Stimulated activated CD4-positive, alpha-beta T cell treated with anti-CD3 and anti-CD28 coated beads, Interleukin-4, amount 100 ng/mL, for 1 hour (primary cell): ENCODE measurements around the gene PLEKHG5.
A peak's percentile ranks its signal among the peaks of the same experiment; 100 is the strongest.
"Not testable (repeated sequence)": the region's sequence is repeated elsewhere in the genome, so short reads cannot be mapped to it uniquely, and the experiment has no call there.

Experiments used
- DNase-seq: peaks from one replicate; pipeline ENCODE4 v3.0.0-alpha.2; 2020

The PLEKHG5 gene

DNA sequence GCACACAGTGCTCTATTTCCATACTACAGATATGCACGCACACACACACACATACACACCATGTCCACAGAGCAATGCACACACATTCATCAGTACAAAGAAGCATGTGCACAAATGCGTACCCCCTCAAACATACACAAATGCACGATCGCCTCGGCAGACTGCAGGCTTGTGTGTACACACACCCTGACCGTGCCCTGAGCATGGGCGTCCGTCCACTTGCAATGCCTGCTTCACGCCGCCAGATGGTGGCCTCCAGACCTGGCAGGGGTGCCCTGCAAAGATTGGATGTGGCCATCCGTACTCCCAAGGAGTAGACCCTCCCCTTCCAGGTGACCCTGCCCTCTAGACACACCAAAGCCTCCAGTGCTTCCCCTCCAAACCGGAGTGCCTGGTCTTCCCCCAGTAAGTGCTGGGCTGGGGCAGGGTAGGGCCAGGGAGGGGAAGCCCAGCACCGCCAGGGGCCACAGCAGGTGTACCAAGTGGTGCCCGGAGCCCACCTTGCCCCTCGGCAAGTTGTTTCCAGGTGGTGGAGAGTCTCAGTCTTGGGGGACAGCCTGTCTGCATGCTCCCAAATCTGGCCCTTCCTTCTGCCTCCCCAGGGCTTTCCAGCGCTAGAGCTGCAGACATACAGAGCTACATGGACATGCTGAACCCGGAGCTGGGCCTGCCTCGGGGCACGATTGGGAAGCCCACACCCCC is 46.3 kb downstream of the PLEKHG5 start:
- peak; percentile 45 for DNase-seq

DNA sequence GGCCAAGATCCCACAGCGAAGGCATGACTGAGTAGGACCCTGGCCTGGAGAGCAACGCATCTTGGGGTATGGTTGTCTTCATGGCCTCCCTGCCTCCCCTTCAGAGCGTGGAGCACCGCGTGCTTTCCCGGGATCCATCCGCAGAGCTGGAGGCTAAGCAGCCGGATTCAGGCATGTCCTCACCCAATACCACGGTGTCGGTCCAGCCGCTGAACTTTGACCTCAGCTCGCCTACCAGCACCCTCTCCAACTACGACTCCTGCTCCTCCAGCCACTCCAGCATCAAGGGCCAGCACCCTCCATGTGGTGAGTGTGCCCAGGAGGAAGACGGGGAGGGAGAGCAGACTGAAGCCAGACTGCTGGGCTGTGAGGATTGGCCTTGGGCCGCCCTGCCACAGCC is 47.1 kb downstream of the PLEKHG5 start:
- no peak for DNase-seq

DNA sequence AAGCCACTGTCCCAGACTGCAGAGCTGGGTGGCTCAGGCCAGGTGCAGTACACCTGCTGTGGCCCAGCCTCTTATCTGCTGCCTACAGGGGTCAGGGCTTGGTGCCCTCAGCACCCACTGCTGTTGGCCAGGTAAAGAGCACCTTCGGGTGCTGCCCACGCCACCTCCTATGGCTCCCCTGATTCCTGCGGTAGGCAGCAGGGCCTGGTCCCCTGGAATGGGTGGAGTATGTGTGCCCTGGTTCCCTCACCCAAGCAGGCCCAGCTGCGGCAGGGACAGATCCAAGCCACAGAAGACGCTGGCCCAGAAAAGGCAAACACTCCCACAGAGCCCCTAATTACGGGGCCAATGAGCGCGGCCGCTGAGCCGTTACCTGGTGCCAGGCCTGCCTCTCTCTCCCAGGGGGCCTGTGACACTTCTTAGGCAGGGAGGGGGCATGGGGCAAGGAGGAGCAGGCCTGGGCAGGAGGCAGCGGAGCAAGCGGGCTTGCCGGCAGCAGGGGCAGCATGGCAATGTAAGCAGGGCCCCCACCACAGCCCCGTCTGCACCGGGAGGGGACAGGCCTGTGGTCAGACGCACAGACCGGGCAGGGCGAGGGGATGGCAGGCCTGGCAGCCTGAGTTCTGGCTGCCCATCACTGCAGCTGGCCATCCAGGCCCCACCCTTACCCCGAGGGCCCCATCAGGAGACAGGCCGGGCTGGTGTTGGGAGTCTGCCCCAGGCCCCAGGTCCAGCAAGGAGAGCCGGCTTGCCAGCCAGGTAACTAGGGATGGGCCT is 47.9 kb downstream of the PLEKHG5 start:
- DNase-seq = no peak

DNA sequence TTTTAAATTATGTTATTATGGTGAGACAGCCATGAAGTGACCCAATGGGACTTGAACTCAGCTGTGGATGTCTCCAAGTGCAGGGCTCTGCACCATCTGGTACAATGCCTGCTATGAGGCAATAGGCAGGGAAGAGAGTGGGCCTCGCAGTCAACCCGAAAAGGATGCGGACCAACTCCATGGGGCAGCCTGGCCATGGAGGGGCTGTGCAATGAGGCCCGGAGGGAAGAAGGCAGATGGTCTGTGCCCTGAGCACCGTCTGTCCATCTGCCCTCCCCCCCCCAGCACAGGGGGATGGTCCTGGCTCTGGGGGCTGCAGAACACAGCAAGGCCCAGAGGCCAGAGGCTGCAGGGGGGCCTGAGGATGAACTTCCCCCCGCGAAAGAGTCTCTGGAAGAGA is 49.9 kb downstream of the PLEKHG5 start:
- DNase-seq = no peak

DNA sequence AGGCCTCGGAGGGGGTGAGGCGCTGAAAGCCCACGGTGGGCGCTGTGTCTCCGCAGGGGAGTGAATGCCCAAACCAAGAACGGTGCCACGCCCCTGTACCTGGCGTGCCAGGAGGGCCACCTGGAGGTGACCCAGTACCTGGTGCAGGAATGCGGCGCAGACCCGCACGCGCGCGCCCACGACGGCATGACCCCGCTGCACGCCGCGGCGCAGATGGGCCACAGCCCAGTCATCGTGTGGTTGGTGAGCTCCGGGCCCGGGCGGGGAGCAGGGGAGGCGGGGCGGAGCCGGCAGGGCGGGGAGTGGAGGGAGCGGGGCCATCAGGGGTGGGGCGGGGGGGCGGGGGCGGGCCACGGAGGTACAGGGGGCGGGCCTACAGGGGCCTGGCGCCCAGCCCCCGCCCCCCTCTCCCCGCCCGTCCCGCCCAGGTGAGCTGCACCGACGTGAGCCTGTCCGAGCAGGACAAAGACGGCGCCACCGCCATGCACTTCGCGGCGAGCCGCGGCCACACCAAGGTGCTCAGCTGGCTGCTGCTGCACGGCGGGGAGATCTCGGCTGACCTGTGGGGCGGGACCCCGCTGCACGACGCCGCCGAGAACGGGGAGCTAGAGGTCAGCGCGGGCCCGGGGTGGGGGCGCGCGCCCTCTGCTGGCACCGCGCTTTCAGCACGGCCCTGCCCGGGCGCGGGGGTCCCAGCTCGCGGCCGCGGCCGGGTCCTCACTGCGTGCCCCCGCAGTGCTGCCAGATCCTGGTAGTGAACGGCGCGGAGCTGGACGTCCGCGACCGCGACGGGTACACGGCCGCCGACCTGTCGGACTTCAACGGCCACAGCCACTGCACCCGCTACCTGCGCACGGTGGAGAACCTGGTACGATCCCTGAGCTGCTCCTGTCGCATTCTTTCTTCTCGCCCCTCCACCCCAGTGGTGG is 51.0 kb downstream of the PLEKHG5 start:
- peak; percentile 75 for DNase-seq

DNA sequence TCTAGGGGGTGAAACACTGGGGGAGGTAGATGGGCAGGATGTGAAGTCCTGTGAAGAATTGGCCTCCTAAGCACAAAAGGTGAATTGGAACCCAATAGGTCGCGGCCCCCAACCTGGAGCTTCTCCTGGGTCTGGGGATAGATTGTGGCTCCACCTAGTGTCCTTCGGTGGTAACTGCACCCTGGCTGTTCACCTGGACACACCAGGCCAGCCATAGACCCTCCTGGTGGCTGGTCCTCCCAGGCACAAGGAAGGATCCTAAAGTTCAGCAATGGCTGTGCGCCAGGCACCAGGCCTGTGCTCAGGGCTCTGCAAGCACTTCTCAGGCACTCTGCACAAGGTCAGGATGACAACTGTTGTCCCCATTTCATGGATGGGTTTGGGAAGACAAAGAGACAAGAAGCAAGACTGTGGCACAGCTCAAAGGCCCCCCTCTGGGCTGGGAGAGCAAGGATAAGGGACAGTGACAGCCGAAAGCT is 53.4 kb downstream of the PLEKHG5 start:
- peak; percentile 71 for DNase-seq

DNA sequence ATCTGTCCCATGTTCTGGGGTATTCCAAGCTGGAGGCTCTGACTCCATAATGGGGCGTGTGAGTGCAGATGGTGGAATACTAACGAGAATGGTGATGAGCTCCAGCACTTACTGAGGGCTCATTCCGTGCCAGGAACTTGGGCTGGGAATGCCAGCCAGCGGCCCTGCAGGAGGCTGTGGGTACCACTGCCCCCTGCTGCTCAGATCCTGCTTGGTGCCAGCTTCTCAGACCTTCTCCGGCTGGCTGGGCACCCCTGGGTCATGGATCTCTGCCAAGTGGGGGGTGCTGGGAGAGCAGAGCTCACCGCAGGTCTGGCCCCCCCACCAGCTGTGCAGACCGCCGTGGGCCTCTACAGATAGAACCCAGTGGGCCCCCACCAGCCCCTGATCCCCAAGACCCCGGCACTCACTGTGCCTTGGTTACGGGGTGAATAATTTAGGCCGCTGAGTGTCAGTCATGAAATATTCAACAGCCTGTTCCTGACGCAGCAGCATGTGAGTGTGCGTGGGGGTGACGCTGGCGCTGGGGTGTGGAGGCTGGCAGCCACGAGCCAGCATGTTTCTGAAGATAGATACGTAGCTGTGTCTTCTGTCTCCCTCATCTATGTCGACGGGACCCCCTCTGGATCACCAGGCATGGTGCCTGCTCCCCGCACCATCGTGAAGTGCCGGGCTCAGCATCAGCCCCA is 54.3 kb downstream of the PLEKHG5 start:
- DNase-seq = not testable (repeated sequence)

DNA sequence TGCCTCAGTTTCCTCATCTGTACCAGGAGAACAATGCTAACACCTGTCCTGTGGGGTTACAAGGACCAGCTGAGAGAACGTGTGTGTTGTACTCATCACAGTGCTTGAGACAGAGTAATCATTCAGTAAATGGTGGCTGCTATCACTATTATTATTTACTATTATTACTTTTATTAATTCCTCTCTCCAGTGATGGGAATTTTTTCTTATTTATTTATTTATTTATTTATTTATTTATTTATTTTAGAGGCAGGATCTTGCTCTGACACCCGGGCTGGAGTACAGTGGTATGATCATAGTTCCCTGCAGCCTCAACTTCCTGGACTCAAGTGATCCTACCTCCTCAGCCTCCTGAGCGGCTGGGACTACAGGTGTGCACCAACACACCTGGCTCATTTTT is 55.2 kb downstream of the PLEKHG5 start:
- not testable (repeated sequence) for DNase-seq

DNA sequence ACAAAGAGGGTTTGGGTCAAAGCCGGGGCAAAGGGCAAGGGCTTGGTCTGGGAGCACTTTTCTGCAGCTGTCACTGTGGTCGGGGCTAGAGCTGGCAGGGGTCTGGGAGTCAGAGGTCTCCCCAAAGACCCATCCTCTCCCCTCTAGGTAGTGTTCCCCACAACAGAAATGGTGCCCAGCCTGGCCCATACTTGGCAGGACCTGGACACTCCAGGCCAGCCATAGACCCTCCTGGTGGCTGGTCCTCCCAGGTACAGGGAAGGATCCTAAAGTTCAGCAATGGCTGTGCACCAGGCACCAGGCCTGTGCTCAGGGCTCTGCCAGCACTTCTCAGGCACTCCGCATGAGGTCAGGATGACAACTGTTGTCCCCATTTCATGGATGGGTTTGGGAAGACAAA is 55.9 kb downstream of the PLEKHG5 start:
- DNase-seq = no peak

DNA sequence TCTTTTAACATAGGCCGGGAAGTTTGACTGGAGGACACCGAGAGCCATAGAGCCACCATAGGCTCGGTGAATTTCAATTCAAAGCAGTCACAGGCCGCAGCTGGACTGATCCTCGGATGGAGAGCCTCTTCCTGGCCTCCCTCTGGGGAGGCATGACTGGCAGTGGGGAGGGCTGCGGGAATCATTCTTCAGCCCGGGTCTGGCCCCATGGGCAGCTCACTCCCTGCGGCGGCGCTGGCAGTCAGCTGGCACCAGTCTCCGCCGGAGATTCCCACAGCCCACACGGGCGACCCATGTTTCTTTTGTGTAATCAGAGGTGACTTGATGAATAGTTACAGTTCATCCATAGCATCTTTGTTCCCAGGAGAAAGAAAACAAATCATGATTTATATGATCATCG is 56.3 kb downstream of the PLEKHG5 start:
- no peak for DNase-seq

DNA sequence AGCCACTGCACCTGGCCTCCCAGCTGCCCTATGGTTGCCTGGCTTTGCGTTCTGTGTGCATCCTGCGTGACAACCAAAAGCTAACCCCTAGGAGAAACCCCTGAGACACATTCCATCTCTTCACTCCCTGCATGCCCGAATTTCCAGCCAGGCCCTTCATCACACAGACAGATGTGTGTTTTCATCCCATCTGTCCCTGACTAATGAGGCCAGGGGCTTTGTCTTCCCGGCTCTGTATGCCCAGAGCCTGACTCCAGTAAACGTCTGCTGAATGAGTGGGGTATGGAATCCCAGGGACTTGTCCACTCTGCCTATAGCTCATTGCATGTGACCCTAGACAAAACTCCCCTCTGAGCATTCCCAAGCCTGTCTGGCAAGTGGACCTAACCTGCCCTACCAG is 57.3 kb downstream of the PLEKHG5 start:
- DNase-seq = no peak

DNA sequence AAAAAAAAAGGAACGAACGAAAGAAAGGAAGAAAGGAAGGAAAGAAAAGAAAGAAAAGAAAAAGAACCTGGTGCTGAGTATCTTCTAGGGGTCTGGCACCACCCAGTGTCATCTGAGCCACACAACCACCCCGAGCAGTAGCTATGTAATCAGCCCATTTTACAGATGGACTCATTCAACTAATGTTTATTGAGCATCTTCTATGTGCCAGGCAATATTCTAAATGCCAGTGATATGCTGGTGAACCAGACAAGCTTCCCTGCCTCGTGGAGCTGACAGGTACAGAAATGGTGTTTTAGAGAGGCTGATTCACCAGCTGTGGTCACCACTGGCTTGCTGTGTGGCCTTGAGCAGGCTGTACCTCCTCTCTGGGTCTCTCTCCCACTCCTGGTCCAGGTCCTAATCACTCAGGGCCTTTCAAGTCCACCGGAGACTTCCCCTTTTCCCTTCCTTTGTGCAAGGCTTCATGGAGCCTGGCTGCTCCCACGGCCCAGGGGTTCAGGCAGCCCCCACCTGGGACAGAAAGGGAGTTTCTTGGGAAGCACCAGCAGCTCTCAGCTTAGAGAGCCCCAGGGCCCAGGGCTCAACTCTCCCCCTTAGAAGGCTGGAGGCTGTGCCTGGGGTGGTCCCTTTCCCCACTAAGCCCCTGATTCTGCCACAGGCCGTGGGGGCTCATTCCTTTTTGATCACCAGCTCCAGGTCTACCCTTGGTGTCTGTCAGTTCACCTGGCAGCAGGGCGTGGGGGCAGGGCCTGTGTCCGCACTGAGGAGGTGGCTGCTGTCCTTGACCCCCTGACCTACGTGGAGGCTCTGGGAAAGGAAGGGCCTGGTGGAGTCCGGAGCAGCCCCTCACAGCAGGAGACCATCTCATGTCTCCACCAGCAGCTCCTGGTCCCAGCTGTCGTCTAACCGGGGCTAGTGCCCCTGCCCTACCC is 59.6 kb downstream of the PLEKHG5 start:
- not testable (repeated sequence) for DNase-seq

DNA sequence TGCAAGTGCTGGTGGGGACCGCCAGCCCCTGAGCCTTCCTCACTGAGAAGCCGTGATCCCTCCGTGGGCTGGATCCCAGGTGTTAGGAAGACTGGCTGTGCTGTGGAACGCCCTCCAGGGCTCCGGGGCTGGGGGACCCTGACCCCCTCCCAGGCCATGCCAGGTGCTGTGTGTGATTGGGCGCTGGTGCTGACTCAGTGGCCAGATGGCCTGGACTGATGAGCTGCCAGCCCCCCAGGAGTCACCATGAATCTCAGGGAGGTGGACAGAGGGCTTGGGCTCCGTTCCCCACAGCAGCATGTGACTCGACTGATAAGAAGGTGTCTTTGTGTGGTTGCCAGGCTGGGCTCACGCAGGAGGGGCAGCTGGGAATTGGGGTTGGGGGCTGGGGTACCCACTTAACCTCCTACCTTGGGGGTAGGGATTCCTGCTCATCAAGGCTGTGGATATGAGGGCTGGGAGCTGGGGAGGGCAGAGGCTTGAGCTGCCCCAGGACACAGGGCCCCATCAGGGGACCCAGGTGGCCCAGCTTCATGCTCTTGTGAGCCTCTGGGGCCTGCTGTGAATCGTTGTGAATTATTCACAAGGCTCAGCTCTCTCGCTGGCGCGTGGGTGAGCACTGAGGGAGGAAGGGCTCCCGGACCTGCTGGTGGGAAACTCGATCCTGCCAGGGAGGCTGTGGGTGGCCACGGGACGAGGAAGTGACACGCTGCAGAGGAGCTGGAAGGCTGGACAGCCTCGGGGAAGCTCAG is 61.6 kb downstream of the PLEKHG5 start:
- DNase-seq = not testable (repeated sequence)

DNA sequence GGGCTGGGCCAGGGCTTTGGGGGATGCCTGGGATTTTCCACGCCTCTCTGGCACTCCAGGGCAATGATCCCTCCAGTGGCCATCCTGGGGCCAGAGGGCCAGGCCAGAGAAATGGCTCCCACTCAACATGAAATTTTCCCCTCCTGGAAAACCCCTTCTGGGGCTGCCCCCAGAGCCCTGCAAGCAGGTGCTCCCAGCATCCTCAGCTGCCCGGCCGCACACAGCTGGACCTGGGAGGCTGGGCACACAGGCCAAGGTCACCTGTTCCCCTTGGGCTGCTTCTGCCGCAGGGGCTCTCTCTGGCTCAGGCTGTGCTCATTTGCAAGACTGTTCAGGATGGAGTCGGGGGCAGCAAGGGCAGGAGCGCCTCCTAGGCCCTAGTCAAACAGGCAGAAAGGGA is 63.0 kb downstream of the PLEKHG5 start:
- DNase-seq = not testable (repeated sequence)

DNA sequence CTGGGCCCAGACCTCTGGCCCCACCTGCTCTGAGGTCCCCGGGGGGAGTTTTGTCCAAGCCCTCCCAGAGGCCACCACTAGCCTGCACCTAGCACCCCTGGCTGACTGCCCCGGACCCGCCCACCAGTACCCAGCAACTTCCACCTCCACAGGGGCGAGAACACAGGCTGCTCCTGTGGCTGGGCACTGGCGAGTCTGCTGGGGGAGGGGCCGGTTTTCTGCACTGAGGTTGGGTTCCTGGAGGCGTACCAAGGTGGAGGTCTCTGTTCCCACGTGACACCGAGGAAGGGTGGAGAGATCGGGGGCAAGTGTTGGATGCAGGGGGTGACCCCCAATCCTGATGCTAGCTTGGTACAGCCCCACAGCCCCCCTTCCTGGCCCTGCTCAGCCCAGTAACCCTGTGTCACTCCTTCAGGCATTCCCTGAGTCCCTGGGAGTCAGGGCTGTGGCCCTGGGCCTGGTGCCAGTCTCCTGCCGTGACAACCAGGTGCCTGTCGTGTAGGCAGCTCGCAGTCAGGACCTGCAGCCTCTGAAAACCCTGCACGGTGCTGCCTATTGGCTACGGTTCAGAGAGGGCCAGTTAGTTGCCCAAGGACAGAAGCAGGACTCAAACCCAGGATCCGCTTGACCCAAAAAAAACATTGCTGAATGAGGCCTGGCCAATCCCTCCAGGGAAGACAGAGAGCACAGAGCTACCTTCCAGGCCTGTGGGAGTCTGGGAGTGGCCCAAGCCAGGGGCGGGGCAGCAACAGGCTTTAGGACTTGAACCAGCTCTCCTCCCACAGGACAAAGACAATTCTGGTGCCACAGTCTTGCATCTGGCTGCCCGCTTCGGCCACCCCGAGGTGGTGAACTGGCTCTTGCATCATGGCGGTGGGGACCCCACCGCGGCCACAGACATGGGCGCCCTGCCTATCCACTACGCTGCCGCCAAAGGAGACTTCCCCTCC is 63.8 kb downstream of the PLEKHG5 start:
- DNase-seq = no peak

DNA sequence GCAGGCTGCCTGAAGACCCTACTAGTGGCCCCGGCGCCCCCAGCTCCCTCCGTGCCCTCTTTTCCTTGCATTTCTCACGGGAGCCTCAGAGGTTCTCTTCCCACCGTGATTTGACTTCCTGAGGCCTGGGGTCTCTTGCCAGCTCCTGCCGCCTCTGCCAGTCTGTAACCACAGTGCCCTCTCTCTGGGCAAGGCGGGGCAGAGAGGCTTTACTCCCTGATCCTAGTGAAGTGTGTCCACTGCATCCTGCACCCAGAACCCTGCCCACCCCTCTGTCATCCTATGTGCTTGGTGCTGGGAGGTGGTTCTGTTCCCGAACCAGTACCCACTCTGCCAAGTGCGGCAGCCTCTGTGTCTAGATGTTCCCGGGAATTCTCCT is 64.5 kb downstream of the PLEKHG5 start:
- DNase-seq = no peak

DNA sequence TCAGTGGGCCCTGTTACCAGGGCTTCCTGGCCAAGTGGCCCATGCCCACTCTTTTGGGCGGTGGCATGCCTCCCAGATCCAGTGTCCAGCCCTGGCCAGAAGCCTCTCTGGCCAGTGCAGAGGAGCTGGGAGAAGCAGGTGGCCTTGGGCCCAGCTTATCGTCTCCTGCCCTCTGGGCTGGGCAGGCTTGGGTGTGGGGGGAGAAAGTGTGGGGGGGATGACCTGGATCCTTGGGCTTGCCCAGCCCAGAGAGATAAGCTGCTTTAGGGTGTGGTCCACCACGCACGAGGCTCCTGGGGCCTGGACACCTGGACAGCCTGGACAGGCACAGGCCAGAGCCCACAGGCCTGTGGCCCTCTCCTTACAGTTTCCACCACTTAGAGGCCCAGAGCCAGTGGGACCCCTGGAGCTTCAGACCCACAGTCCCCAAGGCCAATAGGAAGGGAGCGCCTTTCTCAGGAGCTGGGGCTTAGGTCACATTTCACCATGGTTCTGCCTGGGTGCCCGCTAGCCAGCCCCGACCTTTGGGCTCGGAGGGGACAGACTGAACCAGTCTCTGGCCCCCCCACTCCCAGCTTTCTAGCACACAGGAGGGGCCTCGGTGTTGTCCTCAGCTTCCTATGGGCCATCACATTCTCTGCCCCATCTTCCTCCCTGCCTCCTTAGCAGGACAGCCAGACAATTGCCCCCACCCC is 65.0 kb downstream of the PLEKHG5 start:
- DNase-seq = no peak

DNA sequence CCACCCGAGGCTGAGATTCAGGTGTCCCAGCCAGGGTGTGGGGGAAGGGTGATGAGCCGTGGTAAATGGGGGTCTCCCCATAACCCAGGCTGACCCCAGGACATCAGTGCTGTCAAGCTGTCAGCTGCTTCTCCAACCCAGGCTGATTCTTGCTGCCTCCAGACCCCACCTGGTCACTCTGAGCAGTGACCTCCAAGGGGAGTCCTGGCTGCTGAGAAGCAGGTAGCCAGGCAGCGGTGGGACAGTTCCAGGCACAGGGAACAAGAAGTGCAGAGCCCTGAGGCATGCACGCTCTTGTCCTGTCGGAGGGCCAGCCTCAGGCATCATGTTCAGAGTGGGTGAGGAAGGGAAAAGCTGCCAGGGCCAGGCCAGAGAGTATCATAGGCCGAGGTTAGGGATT is 65.8 kb downstream of the PLEKHG5 start:
- no peak for DNase-seq
